Endothelial cell of umbilical vein (primary cell): ENCODE results near the gene GABBR2. TPM values are rescaled to one million over a fixed set of nuclear protein-coding genes. Genes with fewer than 3 reads are reported as not detected.

Experiments used
- BruUV-seq: library from RNA; stranded (reverse); fragments of 400-500 nt; replicated peaks from 2 replicates; lab custom pipeline; 2021; lab: Mats Ljungman, UMichigan
- CTCF ChIA-PET: fragments of 300-600, 350-600 bp; sonication (Branson Sonifier 250); formaldehyde crosslinking; loops from one replicate; lab custom pipeline; 2021; ENCODE audit warnings: antibody characterized with exemption, inconsistent platforms; lab: Charles Lee
- POLR2A ChIA-PET: fragments of 300-600, 350-600 bp; sonication (Branson Sonifier 250); formaldehyde crosslinking; loops from one replicate; lab custom pipeline; 2021; ENCODE audit warnings: antibody characterized with exemption, inconsistent platforms; lab: Charles Lee
- DNase-seq: peaks from one replicate; pipeline ENCODE4 v3.0.0-alpha.2; 2011; ENCODE audit warnings: low read depth, low spot score
- FAIRE-seq: peaks from 2 replicates; lab custom pipeline; 2011; peaks lifted over from hg19 to GRCh38; lab: Jason Lieb, UNC
- H2AFZ ChIP-seq: 2 replicates; pipeline ENCODE4 v1.6.0; 2012; ENCODE audit warnings: low read depth, low read length, control low read depth, inconsistent platforms
- H3K27ac ChIP-seq: 2 replicates; pipeline ENCODE4 v1.5.1; 2011; ENCODE audit warnings: low read depth, mild to moderate bottlenecking, control low read depth, low read length, moderate library complexity; ENCODE audit not compliant: insufficient read depth
- H3K27me3 ChIP-seq, 2 experiments: 2 replicates each; pipeline versions ENCODE4 v1.6.0 to v1.6.1; 2011; ENCODE audit warnings: low read length in 2 of 2, mixed read lengths in 1 of 2; ENCODE audit not compliant: control insufficient read depth in 2 of 2, insufficient read depth in 2 of 2
- H3K36me3 ChIP-seq, 2 experiments: 2 replicates in 1 of 2; 3 replicates in 1 of 2; pipeline ENCODE4 v1.5.1; 2011; ENCODE audit warnings: low read length in 2 of 2, mild to moderate bottlenecking in 1 of 2, moderate library complexity in 1 of 2; ENCODE audit not compliant: control insufficient read depth in 2 of 2, insufficient read depth in 2 of 2; ENCODE audit errors: extremely low read depth in 1 of 2
- H3K4me1 ChIP-seq: 3 replicates; pipeline ENCODE4 v1.5.1; 2011; ENCODE audit warnings: mild to moderate bottlenecking, low read length; ENCODE audit not compliant: control insufficient read depth, insufficient read depth; ENCODE audit errors: extremely low read depth
- H3K4me2 ChIP-seq: 2 replicates; pipeline ENCODE4 v1.6.1; 2011; ENCODE audit warnings: low read length, control low read depth, mixed read lengths; ENCODE audit not compliant: insufficient read depth
- H3K4me3 ChIP-seq, 3 experiments: fragments of 200-600 bp in 1 of 3; sonication (generic), shearing (Covaris generic) in 1 of 3; replicated peaks in 1 of 3; 2 replicates each; pipeline ENCODE4 v1.5.1; 2011 to 2016; ENCODE audit warnings: control low read depth in 3 of 3, low read length in 3 of 3, mild to moderate bottlenecking in 2 of 3, inconsistent platforms in 1 of 3, low read depth in 1 of 3, moderate library complexity in 1 of 3; ENCODE audit not compliant: insufficient read depth in 1 of 3
- H3K79me2 ChIP-seq: 2 replicates; pipeline ENCODE4 v1.6.0; 2012; ENCODE audit warnings: low read length, inconsistent platforms; ENCODE audit not compliant: control insufficient read depth, insufficient read depth
- H3K9ac ChIP-seq: replicated peaks from 2 replicates; pipeline ENCODE3; 2011; ENCODE audit warnings: low read length, control low read depth; ENCODE audit not compliant: insufficient read depth; ENCODE audit errors: extremely low read depth
- H3K9me1 ChIP-seq: replicated peaks from 3 replicates; pipeline ENCODE4 v1.6.0; 2011; ENCODE audit warnings: mild to moderate bottlenecking, low read length; ENCODE audit not compliant: control insufficient read depth, insufficient read depth; ENCODE audit errors: extremely low read depth
- H3K9me3 ChIP-seq: replicated peaks from 2 replicates; pipeline ENCODE4 v1.5.1; 2012; ENCODE audit warnings: low read length, inconsistent platforms; ENCODE audit not compliant: control insufficient read depth, insufficient read depth
- H4K20me1 ChIP-seq: replicated peaks from 2 replicates; pipeline ENCODE3; 2011; ENCODE audit warnings: mild to moderate bottlenecking, low read length; ENCODE audit not compliant: control insufficient read depth, insufficient read depth; ENCODE audit errors: extremely low read depth
- CTCF ChIP-seq, 2 donors: IDR thresholded peaks; 1 replicate in 1 of 2; 2 replicates in 1 of 2; pipeline ENCODE4 v1.5.1; 2011; ENCODE audit warnings: low read length in 2 of 2, mild to moderate bottlenecking in 2 of 2, moderate library complexity in 2 of 2, control low read depth in 1 of 2, inconsistent platforms in 1 of 2, low read depth in 1 of 2; ENCODE audit not compliant: insufficient read depth in 1 of 2; ENCODE audit errors: extremely low read depth in 1 of 2
- EZH2 ChIP-seq: IDR thresholded peaks from 2 replicates; pipeline ENCODE4 v1.6.1; 2012; ENCODE audit warnings: borderline replicate concordance, low read depth, mild to moderate bottlenecking, moderate library complexity, low read length, inconsistent platforms; ENCODE audit not compliant: severe bottlenecking
- FOS ChIP-seq: IDR thresholded peaks from 2 replicates; pipeline ENCODE4 v1.6.1; 2011; ENCODE audit warnings: mild to moderate bottlenecking, low read length, moderate library complexity, borderline replicate concordance; ENCODE audit not compliant: insufficient read depth
- GATA2 ChIP-seq: IDR thresholded peaks from 2 replicates; pipeline ENCODE4 v1.7.0; 2011; ENCODE audit warnings: low read depth, mild to moderate bottlenecking, moderate library complexity, mixed read lengths, low read length; ENCODE audit not compliant: insufficient read length, insufficient read depth
- JUN ChIP-seq: IDR thresholded peaks from 2 replicates; pipeline ENCODE4 v1.6.1; 2011; ENCODE audit warnings: borderline replicate concordance, low read depth; ENCODE audit not compliant: insufficient read length, insufficient read depth
- MAX ChIP-seq: IDR thresholded peaks from 2 replicates; pipeline ENCODE4 v1.6.1; 2011; ENCODE audit not compliant: insufficient read depth, insufficient read length
- MYC ChIP-seq: IDR thresholded peaks from one replicate; pipeline ENCODE4 v1.6.1; 2011; ENCODE audit warnings: mild to moderate bottlenecking, low read depth, low read length
- POLR2A ChIP-seq: IDR thresholded peaks from 2 replicates; pipeline ENCODE4 v1.6.1; 2012; ENCODE audit warnings: low read depth, mild to moderate bottlenecking, control low read depth, low read length
- POLR2AphosphoS5 ChIP-seq: IDR thresholded peaks from 2 replicates; pipeline ENCODE4 v1.6.1; 2012; ENCODE audit warnings: low read depth, mild to moderate bottlenecking, control low read depth, low read length, moderate library complexity; ENCODE audit not compliant: insufficient read depth
- dilution Hi-C: fragments of 300-500 bp; cut with MboI; formaldehyde crosslinking; loops from one replicate; pipeline ENCODE4 v1.15.0; 2019; ENCODE audit warnings: low sequenced_read_pairs; ENCODE audit not compliant: extremely low pct_ligation_motif_present
- intact Hi-C: fragments of 100-400 bp; cut with micrococcal nuclease; formaldehyde crosslinking; loops from one replicate; pipeline ENCODE4 v1.10.0; 2022
- polyA plus RNA-seq, 4 experiments: library from polyadenylated mRNA; depleted of rRNA in 3 of 4; stranded (reverse) in 3 of 4; unstranded in 1 of 4; fragments of >200 nt; gene quantifications; 2 replicates each; pipeline versions ENCODE4 v1.2.1 to v1.2.3, GENCODE V29; 2011 to 2012; ENCODE audit warnings: missing spikeins in 1 of 4
- total RNA-seq: library from RNA; stranded (reverse); gene quantifications from 2 replicates; pipeline ENCODE4 v1.2.3, GENCODE V29; 2021

Gene GABBR2
- total and polyA plus RNA-seq, 2 donors (not counting 3 experiments of a cell fraction or from before 2014, with no cell fraction given): 1.1 to 9.2 TPM

- intact Hi-C loops: no loop called here
- no peaks in the 10 kb centered on the region for H3K36me3 ChIP-seq
- H3K27me3 ChIP-seq: no peaks in the 10 kb centered on the region
- H3K9me3 ChIP-seq: no peaks in the 10 kb centered on the region
- H3K4me1 ChIP-seq: peaks cover 6% of the 10 kb centered on the region
- TF ChIP-seq MYC (no peak), EZH2 (no peak), POLR2A (no peak), CTCF (IDR thresholded peaks at IDR 0.05; ENCODE audit: extremely low read depth in 1 of 2, insufficient read depth in 1 of 2, low read depth in 1 of 2, low read length in 2 of 2) (no peak), GATA2 (no peak), MAX (no peak), FOS (no peak), POLR2AphosphoS5 (no peak), JUN (no peak)
- no TSS peak for BruUV-seq
- POLR2A ChIA-PET: no interaction called here
- CTCF ChIA-PET: no interaction called here
- H3K27ac ChIP-seq: no peak overlapping the region
- H3K4me3 ChIP-seq: no peak overlapping the region
- no peak overlapping the region for H2AFZ ChIP-seq
- dilution Hi-C loops: no loop called here
- FAIRE-seq (no peak), DNase-seq (no peak)
- no peaks in the 10 kb centered on the region for H3K9me1 ChIP-seq
- H4K20me1 ChIP-seq: no peaks in the 10 kb centered on the region
- no peak overlapping the region for H3K4me2 ChIP-seq
- H3K9ac ChIP-seq: no peak overlapping the region
- H3K79me2 ChIP-seq: peaks cover 17% of the 10 kb centered on the region
Observed at GRCh38 chr9:98687911-98688310, 20.8 kb downstream of the GABBR2 start.
